Medulla oblongata (tissue), 1 donor: ENCODE measurements around the gene ASZ1.
"Not testable (repeated sequence)": the region's sequence is repeated elsewhere in the genome, so short reads cannot be mapped to it uniquely, and the experiment has no call there.

Experiments used
- DNase-seq: peaks from one replicate; pipeline ENCODE4 v3.0.0-alpha.2; 2015; ENCODE audit errors: extremely low spot score

Gene ASZ1, protein sequence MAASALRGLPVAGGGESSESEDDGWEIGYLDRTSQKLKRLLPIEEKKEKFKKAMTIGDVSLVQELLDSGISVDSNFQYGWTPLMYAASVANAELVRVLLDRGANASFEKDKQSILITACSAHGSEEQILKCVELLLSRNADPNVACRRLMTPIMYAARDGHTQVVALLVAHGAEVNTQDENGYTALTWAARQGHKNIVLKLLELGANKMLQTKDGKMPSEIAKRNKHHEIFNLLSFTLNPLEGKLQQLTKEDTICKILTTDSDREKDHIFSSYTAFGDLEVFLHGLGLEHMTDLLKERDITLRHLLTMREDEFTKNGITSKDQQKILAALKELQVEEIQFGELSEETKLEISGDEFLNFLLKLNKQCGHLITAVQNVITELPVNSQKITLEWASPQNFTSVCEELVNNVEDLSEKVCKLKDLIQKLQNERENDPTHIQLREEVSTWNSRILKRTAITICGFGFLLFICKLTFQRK

DNA sequence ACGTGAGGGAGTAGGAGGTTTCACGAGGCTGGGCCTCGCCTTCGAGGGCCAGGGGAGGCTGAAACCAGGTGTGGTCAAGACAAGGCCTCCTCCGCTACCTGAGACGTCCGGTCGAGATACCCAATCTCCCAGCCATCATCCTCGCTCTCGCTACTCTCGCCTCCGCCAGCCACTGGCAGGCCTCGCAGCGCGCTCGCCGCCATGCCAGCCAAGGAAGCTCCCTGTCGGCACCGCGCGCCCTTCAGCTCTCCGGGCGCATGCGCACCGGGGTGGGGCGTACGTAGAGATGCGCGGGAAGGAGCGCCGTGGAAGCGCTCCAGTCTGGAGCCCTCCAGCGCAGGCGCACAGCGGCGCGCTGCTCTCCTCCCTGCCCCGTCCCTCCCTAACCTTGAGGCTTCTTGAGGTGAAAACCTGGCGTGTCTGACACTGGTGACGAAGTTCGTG, at the start of gene ASZ1:
Gene ASZ1, minus strand, starts transcription at position 236 of the 444 bp plus-strand sequence. Its CDS starts 33 bp downstream, at position 203.
- DNase-seq = no peak

DNA sequence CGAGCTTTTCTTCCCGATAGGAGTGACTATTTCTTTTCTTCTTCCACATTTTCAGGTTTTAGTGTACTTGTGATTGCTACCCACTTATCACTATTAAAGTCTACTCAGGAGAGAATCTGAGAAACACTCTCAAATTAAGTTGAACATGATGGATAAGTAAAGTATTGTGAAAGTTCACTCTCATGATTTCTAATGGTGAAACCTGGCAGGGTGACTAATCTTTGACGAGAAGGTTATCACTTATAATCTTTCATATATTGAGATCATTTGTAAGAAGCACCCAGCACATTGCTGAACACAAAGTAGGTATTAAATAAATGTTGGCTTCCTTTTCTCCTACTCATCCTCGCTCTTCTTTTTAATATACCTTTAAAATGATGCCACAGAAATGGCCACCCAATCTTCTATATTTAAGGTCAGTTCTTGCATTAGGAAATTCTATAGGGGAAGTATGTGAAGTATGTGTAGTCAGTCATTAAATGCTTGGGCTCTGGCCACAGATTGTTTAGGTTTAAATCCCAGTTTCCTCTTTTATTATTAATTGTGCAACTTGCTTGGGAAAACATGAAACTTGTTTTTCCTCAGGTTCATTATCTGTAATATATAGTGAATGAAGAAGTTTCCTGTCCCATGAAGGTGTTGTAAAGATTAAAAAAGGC, 49.4 kb upstream of the ASZ1 start:
- DNase-seq = no peak

DNA sequence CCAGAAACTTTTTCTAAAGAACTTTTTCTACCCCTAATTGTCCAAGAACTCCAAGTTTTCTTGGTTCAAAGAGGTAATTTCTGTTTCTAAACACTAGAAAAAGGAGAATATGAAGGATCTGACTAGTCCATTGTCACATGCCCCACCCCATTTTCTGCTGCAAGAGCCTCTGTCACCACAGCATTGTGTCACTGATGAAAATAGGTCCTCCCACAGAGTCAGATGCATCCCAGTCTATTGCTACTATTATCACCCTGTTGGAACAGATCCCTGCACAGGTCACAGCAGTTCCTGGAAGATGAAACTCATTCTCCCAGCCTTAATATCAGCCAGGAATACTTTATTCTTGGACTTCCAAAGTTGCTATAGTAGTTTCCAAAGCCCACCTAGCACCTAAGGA, 45.0 kb upstream of the ASZ1 start:
- DNase-seq = no peak

DNA sequence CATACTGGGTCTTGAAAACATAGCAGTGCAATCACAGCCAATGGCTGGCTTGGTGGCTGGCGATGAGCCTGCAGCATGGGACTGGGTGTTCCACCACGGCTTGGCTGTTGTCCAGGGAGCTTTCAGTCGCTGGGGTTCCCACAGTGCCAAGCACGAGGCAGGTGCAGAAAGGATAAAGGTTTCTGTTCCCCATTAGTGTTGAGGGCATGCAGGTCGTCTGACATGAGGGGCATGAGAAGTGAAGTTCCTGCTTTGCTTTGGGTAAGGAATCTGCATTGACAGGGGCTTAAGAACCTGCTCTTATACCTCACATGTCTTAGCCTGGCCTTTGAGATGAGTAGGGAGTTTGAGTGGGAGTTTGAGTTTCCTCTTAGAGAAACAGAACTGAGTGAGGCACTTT, 43.5 kb upstream of the ASZ1 start:
- DNase-seq = no peak

DNA sequence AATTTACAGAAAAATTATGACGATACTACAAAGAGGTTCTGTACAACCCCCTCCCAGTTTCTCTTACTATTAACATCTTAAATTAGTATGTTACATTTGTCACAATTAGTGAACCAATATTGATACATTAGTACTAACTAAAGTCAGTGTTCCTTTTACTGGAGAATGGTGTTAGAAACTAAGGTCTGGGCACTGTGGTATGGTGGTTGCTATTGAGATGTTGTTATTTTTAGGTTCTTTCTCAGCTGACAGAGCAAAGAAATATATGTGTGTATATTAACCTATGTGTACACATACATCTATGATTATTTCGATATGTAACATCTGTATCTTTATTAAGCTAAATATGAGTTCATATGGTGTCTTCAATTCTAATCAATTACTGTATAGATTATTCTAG, 40.9 kb upstream of the ASZ1 start:
- DNase-seq = no peak

DNA sequence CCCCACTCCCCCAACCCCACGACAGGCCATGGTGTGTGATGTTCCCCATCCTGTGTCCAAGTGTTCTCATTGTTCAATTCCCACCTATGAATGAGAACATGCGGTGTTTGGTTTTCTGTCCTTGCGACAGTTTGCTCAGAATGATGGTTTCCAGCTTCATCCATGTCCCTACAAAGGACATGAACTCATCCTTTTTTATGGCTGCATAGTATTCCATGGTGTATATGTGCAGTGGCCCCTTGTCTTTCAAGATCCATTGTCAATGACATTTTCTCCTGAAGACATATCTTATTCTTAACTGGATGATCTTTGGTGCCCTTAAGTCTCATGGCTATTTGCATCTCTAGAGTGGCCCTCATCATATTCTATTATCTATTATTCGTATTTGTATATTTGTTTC, 33.5 kb upstream of the ASZ1 start:
- DNase-seq = not testable (repeated sequence)

DNA sequence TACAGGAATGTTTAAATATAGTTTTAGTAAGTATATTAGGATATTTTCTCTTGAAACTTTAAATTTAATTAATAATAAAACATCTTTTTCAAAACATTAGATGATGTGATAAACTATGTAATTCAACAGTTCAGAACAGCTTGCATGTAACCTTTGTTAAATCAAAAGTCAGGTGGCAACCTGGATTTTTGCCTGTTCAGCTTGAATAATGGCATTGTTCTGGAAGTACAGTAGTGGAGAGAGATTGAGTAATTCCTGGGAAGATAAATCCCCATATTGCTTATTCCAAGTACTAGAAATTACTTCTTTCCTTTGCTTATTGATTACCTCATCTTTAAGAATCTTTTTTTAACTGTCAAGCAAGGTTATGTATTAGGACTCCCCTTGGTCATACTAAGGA, 32.4 kb upstream of the ASZ1 start:
- no peak for DNase-seq

DNA sequence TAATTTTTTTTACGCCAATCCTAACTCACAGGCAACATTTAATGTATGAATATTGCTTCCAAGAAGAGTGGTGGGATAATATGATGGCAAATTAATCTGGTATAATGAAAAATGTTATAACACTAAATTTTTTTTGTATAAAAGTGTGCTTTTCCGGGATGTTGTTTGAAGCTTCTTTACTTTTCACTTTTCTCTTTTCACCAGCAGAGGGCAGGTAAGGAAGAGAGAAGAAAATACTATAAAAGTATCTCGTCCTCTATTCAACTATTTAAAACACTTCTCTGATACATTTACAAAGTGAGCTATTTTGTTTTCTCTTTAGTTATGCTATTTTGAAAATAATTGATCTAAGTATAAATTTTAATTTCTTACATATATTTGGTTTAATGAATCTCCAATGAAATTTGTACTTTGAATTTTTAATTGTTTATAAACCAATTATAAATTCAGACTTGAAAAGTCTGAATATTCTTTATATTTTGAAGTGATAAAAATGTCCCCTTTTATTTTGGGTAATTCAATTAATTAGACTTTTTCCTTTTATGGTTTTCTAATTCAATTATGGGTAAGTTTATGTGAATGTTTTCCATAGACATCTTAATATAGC, 31.8 kb upstream of the ASZ1 start:
- DNase-seq = peak; percentile 68

DNA sequence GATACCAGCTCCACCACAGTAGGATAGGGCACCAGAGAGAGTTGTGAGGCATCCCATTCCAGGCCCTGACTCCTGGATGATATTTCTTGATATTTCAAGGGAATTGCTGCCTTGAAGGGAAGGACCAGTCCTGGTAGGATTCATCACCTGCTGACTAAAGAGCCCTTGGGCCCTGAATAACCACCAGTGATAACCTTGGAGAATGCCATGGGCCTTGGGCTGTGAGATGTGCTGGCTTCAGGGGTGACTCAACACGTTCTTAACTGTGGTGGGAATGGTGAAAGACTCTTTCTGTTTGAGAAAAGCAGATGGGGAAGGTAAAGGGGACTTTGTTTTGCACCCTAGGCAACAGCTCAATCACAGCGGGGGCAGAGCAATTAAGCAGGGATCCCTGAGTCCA, 21.4 kb upstream of the ASZ1 start:
- no peak for DNase-seq

DNA sequence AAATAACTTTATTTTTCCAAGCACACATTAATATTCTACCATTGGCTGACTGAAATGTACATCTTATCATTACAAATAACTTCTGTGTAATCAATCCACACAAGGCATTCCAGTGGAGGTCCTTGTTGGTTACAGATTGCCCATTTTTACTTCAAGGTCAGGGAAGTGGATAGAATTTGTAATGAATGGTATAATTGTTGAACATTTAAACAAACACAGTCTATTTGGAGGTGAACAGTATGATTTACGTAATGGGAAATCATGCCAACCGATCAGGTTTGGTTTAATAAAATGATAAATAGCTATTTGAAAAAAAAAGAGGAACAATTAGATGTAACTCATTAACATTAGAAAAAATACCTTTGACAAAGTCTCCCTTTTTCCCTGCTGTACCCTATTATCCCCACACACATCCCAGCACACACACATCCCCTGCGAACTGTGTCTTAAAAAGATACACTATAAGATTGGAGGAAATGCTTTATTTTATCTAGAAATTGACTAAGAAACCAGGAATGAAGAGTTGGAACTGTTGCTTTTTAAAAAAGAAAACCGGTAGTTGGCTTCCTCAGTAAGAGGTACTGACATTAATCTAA, 19.0 kb upstream of the ASZ1 start:
- DNase-seq = no peak

DNA sequence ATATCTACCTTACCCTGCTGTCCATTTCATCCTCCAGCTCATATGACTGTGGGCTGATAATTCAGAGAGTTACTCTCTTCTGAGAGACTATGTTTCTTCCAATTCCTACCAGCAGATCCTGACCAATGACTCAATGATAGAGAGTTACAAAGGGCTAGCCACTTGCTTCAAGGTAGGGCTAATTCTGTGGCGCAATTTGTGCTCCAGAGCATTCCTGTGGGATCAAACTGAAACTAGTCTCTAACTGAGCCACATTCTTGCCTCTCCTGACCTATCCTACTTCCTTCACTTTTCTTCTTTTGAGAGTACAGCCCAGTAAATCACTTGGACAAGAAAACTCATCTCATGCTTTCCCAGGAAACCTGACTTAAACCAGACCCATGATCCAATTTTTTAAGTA, 17.9 kb upstream of the ASZ1 start:
- DNase-seq = no peak

DNA sequence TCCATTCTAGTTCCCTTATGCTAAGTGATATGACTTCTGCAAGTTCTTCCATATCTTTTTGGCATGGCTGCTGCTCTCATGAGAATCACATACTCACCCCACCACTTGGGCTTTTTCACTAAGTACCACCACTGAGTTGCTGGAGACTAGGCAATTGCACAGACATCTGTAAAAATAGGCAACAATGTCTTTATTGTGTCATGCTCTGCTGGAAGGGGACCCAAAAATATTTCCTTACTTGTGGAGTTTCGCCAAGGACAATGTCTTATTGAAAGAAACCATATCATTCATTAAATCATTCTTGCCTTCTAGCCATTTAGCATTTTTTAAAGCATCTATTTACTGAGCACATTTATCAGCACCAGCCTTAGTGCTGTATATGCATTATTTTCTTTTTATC, 17.4 kb upstream of the ASZ1 start:
- no peak for DNase-seq

DNA sequence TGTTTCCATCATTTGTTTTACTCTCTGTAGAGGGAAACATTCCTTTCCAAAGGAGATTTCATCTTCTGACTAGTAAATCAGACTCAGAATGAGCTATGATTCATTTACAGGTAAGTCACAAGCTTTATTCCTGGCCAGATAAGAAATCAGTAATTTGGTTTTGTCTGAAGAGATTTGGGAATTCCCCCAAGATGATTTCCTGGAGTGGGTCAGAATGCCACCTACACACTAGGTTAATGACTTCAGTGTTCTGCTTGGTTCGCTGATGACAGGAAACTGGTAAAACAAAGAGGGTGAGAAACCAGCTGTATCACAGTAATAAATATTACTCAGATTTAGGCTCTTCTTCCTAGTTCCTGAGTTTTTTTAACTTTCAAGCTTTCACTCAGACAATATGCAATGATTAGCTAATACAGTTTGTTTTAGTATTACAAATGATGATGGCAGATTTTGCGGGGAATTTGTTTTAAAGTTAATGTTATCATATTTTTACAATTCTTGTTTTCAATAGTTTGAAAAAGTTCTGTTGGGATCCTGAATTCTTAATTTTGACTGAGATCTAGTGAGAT, 8.3 kb upstream of the ASZ1 start:
- no peak for DNase-seq

DNA sequence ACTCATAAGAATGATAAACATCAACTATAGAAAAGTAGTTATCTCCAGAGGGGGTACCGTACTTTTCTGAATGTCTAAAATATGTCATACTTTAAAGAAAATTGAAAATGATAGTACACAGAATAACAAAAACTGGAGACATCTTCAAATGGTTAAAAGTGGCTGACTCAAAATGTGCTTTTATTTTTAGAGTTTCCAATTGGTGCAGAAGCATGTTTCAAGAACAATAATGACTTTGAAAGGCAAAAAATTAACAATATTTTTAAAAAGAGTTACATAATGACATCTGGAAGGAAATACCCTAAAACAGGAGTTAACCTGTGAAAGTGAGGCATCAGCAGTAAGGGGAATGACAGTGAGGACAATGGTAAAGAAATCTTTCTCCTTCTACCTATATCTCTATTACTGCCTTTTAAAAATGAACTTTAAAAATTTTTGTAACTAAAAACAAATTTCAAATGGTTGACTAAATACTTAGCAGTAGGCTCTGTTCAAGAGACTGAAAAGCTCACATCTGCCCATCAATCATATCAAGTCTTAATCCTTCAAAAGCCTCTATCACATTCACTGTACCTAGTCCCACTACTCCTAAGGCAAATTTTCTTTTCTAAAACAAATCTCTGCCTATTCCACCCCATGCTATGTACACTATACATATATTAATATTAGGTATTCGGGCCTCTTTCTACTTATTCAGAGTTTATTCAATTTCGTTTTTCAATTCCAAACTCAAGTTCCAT, 3.0 kb downstream of the ASZ1 start:
- no peak for DNase-seq

DNA sequence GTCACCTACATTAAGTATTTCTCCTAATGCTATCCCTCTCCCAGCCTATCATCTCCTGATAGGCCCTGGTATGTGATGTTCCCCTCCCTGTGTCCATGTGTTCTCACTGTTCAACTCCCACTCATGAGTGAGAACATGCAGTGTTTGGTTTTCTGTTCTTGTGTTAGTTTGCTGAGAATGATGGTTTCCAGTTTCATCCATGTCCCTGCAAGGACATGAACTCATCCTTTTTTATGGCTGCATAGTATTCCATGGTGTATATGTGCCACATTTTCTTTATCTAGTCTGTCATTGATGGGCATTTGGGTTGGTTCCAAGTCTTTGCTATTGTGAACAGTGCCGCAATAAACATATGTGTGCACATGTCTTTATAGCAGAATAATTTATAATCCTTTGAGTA, 12.7 kb downstream of the ASZ1 start:
- not testable (repeated sequence) for DNase-seq

DNA sequence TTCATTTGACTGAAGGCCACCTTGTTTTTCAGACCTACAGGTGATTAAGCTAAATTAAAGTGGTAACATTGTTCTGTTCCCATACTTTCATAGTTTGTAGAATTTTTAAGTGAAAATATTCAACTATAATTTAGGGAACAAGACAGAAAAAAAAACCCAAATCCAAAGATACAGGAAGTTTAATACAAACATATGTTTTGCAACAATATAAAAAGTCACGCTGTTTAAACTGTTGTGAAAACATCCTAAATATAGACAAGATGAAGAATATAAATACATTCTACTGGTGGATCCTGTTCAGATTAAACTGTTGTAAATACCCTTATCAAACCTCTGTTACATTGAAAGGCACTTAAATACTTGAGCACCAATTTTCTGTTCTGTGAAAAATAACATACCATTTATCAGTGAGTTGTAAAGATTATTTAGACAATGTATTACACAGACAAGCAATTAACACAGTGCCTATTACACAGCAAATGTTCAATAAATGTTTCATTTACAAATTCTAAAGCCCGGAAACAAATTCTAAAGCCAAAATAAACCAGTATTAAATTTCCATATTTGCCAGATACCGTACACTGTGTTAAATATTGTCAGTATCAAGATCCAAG, 14.2 kb downstream of the ASZ1 start:
- DNase-seq = no peak

DNA sequence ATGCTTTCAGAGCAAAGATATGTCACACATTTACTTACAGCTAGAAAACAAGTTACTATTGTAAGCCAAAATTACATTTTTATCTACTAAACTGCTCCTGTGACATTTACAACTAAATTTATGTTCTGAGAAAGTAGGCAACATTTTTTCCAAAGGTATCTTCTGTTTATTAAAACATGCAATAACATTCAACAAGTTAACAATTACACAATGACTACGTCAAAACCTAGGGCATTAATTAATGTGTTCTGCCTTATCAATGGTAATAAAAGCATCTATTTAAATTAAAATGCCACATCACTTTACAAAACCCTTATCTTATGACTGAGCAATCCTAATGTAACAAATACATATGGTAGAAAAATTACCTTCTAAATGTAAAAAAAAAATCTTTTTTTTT, 14.9 kb downstream of the ASZ1 start:
- DNase-seq = no peak

DNA sequence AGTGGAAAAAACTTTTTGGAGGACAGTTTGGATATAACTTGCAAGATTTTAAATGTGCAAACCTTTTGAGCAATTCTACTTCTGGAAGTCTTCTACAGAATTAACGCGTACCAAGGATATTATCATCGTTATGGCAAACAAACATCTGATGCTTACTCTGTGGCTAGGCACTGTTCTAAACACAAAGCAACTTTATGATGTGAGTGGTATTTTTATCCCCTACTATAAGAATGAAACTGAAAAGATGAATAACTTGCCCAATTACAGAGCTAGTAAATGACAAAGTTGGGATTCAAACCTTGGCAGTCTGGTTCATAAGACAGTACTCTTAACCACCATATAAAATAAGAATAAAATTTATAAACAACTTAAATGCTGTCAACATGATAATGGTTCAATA, 15.8 kb downstream of the ASZ1 start:
- no peak for DNase-seq

DNA sequence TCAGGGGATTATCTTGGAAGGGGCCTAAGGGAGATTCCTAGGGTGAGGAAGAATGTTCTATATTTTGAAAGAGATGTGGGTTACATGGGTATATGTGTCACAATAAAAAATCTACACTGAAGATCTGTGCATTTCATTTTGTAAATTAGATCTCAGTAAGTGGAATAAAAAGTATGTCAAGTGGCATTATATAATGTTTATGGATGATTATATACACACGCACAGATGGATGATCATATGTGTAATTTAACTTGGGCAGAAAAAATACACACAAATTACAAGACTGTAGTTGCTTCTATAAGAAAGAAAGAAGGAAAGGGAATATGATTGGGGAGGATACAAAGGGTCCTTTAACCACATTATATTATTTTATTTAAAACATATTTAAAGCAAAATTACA, 18.5 kb downstream of the ASZ1 start:
- no peak for DNase-seq

DNA sequence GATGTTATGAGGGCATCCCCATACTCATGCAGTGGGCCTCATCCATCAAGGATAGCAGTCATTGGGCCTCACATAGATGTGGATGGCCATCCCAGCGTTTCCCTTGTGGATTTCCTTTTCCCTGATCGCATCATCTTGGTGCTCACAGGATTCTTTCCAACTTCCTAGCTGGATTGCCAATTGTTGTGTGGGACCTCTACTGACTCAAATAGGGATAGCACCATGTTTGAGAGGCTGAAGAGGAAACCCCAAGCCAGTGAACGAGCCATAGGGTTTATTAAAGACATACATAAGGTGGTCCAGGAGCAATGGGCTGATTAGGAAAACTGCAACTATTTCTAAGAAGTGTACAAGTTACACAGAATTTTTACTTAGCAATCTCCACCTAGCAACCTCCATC, 21.8 kb downstream of the ASZ1 start:
- no peak for DNase-seq

DNA sequence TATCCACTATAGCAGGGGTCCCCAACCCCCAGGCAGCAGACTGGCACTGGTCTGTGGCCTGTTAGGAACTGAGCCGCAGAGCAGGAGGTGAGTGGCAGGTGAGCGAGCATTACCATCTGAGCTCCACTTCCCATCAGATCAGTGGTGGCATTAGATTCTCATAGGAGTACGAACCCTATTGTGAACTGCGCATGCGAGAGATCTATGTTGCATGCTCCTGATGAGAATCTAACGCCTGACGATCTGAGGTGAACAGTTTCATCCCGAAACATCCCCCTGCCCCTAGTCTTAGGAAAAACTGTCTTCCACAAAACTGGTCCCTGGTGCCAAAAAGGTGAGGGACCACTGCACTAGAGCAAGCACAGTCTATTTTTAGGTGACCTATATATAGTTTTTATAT, 23.6 kb downstream of the ASZ1 start:
- DNase-seq = no peak
